PFSK-1 (cell line): Measurements from ENCODE around the gene MAPK8IP1.

Experiments used
- POLR2AphosphoS5 ChIP-seq: IDR thresholded peaks from 2 replicates; pipeline ENCODE4 v1.6.1; 2012; ENCODE audit warnings: low read depth, mild to moderate bottlenecking, control low read depth, low read length, moderate library complexity
- REST ChIP-seq, 2 experiments: IDR thresholded peaks; 2 replicates each; pipeline versions ENCODE4 v1.6.1 to v1.8.0; 2011 to 2012; ENCODE audit warnings: low read depth in 2 of 2, low read length in 2 of 2, control low read depth in 1 of 2, inconsistent platforms in 1 of 2, mild to moderate bottlenecking in 1 of 2, moderate library complexity in 1 of 2; ENCODE audit not compliant: insufficient read depth in 1 of 2
- TAF1 ChIP-seq: IDR thresholded peaks from 2 replicates; pipeline ENCODE4 v1.6.1; 2012; ENCODE audit warnings: low read length, control low read depth, borderline replicate concordance; ENCODE audit not compliant: insufficient read depth

- TF ChIP-seq POLR2AphosphoS5 (no peak), REST (IDR thresholded peaks at IDR 0.05; ENCODE audit: insufficient read depth in 1 of 2, low read depth in 2 of 2, low read length in 2 of 2) (no peak), TAF1 (no peak)
Measured at GRCh38 chr11:45927684-45928413, 42.4 kb downstream of the MAPK8IP1 start.
